ENCODE measurements around the gene FIBCD1.

- no peak for TF ChIP-seq CHD2 (IDR thresholded peaks at IDR 0.05; ENCODE audit: low read length, partially characterized antibody)
- TF ChIP-seq, protein P1, sequence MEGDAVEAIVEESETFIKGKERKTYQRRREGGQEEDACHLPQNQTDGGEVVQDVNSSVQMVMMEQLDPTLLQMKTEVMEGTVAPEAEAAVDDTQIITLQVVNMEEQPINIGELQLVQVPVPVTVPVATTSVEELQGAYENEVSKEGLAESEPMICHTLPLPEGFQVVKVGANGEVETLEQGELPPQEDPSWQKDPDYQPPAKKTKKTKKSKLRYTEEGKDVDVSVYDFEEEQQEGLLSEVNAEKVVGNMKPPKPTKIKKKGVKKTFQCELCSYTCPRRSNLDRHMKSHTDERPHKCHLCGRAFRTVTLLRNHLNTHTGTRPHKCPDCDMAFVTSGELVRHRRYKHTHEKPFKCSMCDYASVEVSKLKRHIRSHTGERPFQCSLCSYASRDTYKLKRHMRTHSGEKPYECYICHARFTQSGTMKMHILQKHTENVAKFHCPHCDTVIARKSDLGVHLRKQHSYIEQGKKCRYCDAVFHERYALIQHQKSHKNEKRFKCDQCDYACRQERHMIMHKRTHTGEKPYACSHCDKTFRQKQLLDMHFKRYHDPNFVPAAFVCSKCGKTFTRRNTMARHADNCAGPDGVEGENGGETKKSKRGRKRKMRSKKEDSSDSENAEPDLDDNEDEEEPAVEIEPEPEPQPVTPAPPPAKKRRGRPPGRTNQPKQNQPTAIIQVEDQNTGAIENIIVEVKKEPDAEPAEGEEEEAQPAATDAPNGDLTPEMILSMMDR (IDR thresholded peaks at IDR 0.05) = no peak
- TF ChIP-seq POLR2AphosphoS5 (IDR thresholded peaks at IDR 0.05; ENCODE audit: low read depth, low read length) = no peak
- no peak for TF ChIP-seq SIN3A (IDR thresholded peaks at IDR 0.05; ENCODE audit: borderline replicate concordance, low read depth, low read length)
- TF ChIP-seq TAF1 (IDR thresholded peaks at IDR 0.05; ENCODE audit: borderline replicate concordance, low read depth, low read length) = no peak
- TF ChIP-seq GATA2 (CRISPR knock-in tag; IDR thresholded peaks at IDR 0.05) = no peak
- no peak for TF ChIP-seq RAD21 (IDR thresholded peaks at IDR 0.05; ENCODE audit: low read length)
- TF ChIP-seq EZH2phosphoT487 (IDR thresholded peaks at IDR 0.05; ENCODE audit: borderline replicate concordance, low read depth) = no peak
- TF ChIP-seq, protein P2, sequence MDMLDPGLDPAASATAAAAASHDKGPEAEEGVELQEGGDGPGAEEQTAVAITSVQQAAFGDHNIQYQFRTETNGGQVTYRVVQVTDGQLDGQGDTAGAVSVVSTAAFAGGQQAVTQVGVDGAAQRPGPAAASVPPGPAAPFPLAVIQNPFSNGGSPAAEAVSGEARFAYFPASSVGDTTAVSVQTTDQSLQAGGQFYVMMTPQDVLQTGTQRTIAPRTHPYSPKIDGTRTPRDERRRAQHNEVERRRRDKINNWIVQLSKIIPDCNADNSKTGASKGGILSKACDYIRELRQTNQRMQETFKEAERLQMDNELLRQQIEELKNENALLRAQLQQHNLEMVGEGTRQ (IDR thresholded peaks at IDR 0.05; ENCODE audit: borderline replicate concordance, low read depth, low read length) = no peak
- no peak for TF ChIP-seq MEF2A (IDR thresholded peaks at IDR 0.05; ENCODE audit: borderline replicate concordance, low read depth)
- TF ChIP-seq GABPA (IDR thresholded peaks at IDR 0.05; ENCODE audit: low read depth) = no peak
- TF ChIP-seq RCOR1 (IDR thresholded peaks at IDR 0.05; ENCODE audit: low read length) = no peak
- TF ChIP-seq SMC3 (IDR thresholded peaks at IDR 0.05; ENCODE audit: low read depth, low read length) = no peak
These were observed 45.5 kb upstream of the FIBCD1 start for GRCh38 chr9:130984521-130984920.
